GM19240 (cell line): ENCODE measurements around the gene DCAF4L1.

Experiments used
- DNase-seq: peaks from one replicate; pipeline ENCODE4 v3.0.0; 2011; ENCODE audit warnings: low spot score; ENCODE audit not compliant: insufficient read length

Gene DCAF4L1, protein sequence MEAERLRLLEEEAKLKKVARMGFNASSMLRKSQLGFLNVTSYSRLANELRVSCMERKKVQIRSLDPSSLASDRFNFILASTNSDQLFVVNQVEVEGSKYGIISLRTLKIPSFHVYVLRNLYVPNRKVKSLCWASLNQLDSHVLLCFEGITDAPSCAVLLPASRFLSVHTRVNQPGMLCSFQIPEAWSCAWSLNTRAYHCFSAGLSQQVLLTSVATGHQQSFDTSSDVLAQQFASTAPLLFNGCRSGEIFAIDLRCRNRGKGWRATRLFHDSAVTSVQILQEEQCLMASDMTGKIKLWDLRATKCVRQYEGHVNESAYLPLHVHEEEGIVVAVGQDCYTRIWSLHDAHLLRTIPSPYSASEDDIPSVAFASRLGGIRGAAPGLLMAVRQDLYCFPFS

DNA sequence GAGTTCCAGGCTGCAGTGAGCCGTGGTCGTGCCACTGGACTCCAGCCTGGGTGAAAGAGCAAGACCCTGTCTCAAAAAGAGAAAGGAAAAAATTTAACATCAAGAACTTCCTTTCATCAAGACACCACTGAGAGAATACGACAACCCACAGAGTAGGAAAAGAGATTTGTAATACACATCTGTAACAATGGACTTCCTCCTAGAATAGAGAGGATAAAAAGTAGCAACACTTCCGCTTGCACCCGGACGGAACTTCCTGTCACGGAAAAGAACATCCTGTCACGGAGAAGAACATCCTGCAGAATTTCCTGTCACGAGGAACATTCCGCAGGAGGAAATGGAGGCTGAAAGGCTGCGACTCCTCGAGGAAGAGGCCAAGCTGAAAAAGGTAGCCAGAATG lies at the start of gene DCAF4L1:
TSS of gene DCAF4L1 (plus strand) at position 301 of the 400 bp plus-strand sequence. CDS start at position 338, 37 bp downstream.
- DNase-seq, result no peak

DNA sequence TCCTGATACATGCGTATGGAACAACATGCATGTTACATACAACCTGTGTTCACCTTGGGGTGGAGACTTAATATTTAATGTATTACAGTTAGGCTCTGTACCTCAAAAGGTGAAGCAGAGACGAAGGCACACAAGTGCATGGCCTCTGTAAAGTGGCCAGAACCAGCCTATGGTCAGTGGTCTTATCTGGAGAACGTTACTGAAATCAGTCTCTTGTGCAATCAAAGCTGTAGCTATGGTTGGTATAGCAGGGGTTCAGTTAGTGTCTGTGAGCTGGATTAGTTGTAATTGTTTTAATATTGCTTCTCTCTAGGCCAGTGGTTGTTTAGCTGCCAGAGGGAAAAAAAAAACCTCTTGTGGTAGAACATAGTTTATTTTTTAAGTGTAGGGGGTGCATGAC lies 48.6 kb upstream of the DCAF4L1 start:
- DNase-seq, result no peak

DNA sequence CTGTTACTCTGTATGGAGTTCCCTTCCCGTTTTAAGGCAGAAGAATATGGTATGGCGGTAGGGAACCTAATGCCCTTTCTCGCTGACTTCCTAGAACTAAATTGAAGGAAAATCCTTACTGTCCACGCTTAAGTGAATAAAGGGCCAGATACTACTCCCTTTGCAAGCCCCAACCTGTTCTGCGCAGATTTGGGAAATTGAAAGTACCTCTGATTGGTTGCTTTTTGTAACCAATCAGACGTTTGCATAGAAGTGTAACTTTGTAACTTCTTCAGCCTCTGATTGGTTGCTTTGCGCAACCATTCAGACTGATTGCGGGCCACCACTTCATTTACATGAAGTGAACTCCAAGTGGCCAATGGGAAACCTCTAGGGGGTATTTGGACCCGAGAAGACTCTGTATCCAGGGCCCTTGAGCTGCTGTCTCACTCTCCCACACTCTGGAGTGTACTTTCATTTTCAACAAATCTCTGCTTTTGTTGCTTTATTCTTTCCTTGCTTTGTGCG lies 47.5 kb upstream of the DCAF4L1 start:
- no peak for DNase-seq

DNA sequence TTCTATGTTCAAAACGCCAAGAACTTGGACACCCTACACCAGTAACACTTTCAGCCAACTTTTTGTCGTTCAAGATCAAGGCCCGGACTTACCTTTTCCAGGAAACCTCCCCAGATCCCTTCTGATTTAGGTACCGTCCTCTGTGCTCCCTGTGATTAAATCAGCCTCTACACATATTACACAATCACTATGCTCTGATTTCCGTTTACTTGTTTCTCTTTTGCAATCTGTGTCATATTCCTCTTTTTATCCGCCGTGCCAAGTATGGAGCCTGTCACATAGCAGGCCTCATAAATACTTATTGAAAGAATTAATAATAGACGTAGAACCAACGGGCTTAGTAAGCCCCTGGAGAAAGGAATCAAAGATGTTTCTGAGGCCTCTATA lies 47.0 kb upstream of the DCAF4L1 start:
- no peak for DNase-seq

- DNase-seq, result peak; percentile 73
Measured at GRCh38 chr4:41934901-41935651, 46.5 kb upstream of the DCAF4L1 start, which contains the start of gene TMEM33. Gene TMEM33 (plus strand): TSS chr4:41935429. CDS start chr4:41935485, 56 bp downstream.

- no peak for DNase-seq
Measured at GRCh38 chr4:41935652-41936021, 45.9 kb upstream of the DCAF4L1 start.

- DNase-seq, result no peak
Measured at GRCh38 chr4:41939016-41939626, 42.4 kb upstream of the DCAF4L1 start.

DNA sequence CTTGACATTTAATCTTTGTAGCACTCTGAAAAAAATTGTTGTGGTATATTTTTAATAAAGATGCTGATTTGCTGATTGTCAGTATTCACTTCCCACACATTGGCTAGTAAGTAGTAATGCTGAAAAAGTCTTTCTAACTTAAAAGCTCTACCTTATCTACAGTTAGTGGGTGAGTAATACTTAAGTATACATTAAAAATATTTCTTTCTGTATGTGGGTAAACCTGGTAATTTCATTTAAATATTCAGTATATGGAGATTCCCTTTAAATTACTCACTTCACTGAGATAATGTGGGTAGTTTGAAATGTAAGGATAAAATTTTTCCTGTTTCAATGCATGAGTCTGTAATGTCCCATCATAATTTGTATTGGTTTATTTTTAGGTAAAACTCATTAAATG lies 40.7 kb upstream of the DCAF4L1 start:
- DNase-seq, result no peak

GRCh38 chr4:41943506-41943905 lies 38.0 kb upstream of the DCAF4L1 start:
- DNase-seq, result no peak

- no peak for DNase-seq
Measured at GRCh38 chr4:41944089-41944488, 37.5 kb upstream of the DCAF4L1 start.

GRCh38 chr4:41949531-41949930 lies 32.0 kb upstream of the DCAF4L1 start:
- DNase-seq, result no peak

GRCh38 chr4:41957634-41958033 lies 23.9 kb upstream of the DCAF4L1 start:
- DNase-seq, result no peak

DNA sequence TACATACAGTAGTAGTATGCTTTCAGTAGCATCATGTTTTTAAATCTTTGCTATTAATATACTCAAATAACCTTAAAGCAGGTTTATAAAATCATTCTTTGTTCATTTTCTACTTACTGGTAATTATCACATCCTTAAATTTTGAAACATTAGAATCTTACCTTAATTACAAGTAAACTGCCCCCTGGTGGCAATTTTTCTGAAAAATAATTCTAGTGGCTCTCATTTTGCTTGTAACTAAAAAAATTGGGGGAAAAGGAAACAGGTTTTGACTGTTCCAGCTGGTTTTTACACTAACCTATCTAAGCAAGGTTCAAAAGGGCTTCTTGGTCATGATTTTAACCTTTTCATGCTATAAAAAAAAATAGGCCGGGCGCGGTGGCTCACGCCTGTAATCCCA lies 18.5 kb upstream of the DCAF4L1 start:
- no peak for DNase-seq

DNA sequence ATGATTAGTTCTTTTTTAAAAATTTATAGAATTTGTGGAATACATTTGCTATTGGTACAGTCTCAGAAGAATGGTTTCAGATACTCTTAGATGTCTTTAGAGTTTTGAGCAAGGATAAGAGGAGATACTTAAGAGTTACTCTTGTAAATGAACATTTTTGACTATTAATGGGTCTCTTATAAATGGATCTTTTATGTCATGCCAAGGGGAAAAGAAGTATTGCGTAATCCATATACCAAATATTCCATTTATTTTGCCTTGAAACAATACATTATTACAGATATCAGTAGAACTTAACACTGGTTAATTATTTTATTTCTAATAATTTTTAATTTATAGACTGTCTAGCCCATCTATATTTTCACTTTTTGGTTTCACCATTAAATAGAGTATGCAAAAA lies 17.2 kb upstream of the DCAF4L1 start:
- DNase-seq, result no peak

- DNase-seq, result no peak
Measured at GRCh38 chr4:41967392-41967791, 14.2 kb upstream of the DCAF4L1 start.

DNA sequence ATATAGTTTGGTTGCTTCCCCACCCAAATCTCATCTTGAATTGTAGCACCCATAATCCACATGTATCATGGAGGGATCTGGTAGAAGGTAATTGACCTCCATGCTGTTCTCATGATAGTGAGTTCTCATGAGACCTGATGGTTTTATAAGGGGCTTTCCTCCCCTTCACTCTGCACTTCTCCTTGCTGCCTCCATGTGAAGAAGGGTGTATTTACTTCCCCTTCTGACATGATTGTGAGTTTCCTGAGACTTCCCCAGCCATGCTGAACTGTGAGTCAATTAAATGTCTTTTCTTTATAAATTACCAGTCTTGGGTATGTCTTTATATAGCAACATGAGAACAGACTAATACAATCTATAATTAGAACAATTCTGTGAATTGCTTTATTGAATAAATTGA lies 11.9 kb upstream of the DCAF4L1 start:
- no peak for DNase-seq

DNA sequence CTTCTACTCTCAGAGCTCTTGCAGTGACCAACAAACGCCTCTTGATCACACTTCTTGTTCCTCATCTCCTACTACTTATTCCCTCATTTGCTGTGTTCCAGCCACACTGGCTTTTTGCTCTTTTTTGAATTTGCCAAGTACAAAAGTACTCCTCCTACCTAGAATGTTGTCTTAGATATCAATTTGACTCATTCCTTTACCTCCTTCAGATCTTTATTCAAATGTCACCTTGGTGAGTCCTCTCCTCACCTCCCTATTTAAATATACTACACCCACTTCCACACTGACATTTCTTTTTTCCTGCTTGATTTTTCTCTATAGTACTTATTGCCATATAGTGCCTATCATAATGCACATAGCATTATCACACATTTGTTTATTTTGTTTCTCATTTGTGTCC lies 6.2 kb upstream of the DCAF4L1 start:
- DNase-seq, result no peak

- DNase-seq, result no peak
Measured at GRCh38 chr4:41976775-41977516, 4.6 kb upstream of the DCAF4L1 start.

DNA sequence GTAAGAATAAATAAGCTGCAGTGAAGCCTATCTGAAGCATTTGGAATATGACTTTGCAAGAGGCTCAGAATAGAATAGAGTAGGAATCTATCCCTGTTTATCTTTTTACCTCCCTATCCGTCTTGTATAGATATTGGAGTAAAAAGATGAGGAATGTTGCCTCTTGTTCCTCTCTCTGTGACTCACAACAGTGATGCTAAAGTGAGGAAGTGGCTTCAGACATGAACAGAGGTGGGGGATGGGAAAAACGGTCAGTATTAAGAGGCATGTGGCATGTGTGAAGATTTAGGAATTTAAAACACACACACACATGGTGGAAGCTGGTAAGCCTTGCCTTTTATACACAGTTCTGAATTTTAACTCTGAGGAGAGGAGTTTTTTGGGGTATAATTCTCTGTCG lies 3.8 kb upstream of the DCAF4L1 start:
- DNase-seq, result no peak

DNA sequence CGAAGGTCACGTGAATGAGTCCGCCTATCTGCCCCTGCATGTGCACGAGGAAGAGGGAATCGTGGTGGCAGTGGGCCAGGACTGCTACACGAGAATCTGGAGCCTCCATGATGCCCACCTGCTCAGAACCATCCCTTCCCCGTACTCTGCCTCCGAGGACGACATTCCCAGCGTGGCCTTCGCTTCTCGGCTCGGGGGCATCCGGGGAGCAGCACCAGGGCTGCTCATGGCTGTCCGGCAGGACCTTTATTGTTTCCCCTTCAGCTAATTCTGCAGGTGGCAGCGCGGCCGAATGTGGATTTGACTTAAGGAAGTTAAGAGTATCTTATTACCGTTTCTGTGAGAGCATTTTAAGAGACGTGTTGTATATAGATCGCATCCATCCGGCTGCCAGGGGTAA lies 1.2 kb downstream of the DCAF4L1 start:
- no peak for DNase-seq

DNA sequence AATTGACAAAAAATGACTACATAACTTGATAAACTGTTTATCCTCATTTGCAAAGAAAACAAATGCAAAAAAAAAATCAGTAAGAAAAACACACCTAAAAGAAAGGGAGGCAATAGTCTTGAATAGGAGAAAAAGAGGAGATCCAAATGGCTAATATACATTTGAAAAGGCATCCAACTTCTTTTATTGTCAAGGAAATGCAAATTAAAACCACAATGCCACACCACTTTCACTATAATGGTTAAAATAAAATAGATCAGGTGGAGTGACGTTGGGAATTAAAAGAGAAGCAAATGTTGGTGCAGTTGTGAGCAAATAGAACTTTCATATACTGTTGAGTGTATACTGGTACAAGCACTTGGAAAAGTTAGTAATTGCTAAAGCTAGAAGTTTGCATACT lies 3.6 kb downstream of the DCAF4L1 start:
- no peak for DNase-seq
